Stimulated activated CD4-positive, alpha-beta T cell treated with anti-CD3 and anti-CD28 coated beads, Interleukin-4, amount 100 ng/mL, for 24 hours (primary cell): ENCODE data around the gene GABBR2.
"Not testable (repeated sequence)": the region's sequence is repeated elsewhere in the genome, so short reads cannot be mapped to it uniquely, and the experiment has no call there.

ENCODE experiments used
- DNase-seq: peaks from one replicate; pipeline ENCODE4 v3.0.0-alpha.2; 2020

The GABBR2 gene

DNA sequence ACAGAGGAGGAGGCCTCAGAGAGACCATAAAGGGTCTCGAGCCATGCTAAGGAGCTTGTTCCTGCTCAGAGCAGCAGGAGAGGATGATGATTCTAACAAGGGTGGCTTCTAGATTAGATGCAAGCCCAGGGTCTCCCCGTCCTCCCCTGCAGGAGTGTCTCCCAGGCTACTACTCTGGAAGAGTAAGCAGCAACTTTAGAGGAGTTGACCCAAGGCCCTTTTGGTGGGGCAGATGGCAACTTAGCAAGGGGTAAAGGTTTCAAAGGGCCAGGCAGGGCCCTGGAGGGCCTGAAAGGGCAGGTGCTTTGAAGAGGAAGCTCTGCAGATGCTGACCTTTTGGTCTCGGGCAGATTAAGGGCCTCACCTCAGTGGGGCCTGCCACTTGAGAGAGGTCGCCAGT, 174.9 kb downstream of the GABBR2 start:
- DNase-seq: no peak

GRCh38 chr9:98533132-98533531, 175.6 kb downstream of the GABBR2 start:
- no peak for DNase-seq

DNA sequence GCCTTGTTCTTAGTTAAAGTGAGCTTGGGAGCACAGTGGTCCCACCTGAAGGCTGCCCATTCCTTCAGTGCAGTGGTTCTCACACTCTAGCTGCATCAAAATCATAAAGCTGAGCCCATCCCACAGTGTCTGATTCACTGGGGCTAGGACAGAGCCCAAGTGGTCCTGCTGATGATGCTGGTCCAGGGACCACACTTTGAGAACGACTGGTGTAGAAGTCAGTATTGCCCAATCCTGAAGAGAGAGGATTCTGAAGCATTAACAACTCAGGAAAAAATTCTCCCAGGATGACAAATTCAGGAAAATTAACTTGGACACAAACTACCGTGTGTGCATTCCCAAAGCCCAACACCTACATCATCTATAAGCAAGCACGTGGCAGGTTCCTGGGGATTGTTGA, 176.2 kb downstream of the GABBR2 start:
- DNase-seq: no peak

DNA sequence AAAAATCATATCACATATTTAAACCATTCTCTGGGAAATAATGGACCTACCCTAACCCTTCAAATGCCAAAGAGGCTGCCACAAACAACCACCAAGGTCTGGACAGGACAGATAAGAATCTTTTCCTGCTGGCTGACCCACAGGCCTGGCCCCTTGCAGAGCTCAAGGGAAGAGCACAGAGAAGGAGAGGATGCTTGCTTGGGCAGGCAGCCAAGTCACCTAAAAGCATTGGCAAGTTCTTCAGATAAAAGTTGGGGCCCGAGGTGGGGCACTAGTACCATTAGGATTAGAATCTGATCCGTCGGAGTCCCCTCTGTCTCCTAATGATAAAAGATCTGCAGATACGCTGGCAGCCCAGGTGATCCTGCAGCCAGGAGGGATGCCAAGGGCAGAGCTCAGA, 176.6 kb downstream of the GABBR2 start:
- DNase-seq: no peak

- no peak for DNase-seq
Observed at GRCh38 chr9:98530806-98531386, 177.8 kb downstream of the GABBR2 start.

GRCh38 chr9:98530275-98530674, 178.5 kb downstream of the GABBR2 start:
- DNase-seq: no peak

DNA sequence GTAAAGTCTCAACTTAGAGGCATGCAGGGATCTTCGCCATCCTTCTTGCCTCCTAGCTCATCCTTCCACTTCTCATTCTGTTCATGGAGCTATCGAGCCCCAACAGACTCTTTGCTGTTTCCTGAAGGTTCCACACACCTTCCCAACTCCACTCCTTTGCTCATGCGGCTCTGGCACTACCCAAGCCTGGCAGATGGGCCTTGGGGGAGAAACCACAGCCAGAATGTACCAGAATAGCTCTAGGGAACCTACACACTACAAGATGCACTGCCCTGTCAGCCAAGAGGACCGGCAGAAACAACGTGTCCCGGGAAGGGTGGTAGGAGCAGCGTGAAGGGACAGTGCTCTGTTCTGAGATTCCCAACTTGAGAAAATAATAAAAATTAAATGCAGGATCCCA, 178.9 kb downstream of the GABBR2 start:
- no peak for DNase-seq

DNA sequence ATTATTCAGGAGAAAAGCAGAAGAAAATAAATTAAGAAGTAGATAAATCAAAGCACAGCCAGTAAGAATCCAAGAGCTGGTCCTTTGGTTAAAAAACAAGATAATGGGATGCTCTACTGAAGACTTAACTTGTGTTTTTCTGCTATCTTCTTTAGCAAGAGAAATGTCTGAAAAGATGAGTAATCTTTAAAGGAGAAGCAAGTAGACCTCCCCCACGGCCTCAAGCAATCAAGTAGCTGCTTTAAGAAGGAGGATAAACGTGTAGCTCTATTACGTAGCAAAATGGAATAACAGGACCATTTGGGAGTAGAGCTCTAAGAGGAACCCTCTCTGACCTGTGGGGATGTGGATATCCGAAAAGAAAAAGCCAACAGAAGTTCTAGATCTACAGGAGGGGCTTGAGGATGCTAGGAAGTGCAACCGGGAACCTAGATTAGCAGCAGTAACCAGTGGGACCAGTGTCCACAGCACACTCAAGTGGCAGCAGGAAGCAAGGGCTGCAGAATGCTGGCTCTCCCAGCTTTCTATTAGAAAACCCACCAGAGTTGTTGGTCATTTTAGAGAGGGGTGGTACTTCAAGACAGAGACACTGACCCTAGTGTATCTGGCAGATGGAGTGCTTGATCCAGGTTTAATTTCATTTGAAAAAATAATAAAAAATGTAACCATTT, 185.4 kb downstream of the GABBR2 start:
- DNase-seq: no peak

DNA sequence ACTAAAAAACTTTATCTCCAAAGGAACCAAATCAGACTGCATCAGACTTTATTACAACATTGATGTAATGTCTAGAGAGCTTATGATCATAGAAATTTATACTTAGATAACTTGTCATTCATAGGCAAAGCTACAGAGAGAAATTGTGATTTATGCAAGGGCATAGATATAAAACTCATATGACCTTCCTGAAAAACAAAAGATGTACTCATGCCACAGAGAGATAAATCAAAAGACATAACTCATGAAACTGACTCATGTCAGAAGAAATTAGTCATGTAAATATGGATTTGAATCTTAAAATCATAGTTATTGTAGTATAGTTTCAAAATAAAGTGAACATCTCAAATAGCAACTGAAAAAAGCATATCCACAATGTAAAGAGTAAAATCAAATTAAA, 186.2 kb downstream of the GABBR2 start:
- DNase-seq: no peak

DNA sequence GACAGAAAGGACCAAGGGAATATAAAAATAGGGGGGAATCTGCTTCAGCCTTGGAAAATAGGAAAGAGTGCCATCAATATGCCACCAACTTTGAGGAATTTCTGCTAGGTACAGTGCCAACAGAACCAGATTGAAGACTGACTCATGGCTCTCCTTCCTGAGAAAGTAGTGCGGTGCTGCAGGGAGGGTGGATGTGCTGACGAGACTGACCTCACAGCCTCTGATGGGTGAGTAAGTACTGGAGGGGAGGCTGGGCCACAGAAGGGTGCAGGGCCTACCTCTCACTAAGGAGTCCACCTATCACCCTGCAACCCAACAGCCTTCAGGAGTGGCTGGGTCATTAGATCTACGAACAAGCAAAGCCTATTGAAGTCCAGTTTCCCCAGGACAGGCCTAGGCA, 187.6 kb downstream of the GABBR2 start:
- DNase-seq: no peak

DNA sequence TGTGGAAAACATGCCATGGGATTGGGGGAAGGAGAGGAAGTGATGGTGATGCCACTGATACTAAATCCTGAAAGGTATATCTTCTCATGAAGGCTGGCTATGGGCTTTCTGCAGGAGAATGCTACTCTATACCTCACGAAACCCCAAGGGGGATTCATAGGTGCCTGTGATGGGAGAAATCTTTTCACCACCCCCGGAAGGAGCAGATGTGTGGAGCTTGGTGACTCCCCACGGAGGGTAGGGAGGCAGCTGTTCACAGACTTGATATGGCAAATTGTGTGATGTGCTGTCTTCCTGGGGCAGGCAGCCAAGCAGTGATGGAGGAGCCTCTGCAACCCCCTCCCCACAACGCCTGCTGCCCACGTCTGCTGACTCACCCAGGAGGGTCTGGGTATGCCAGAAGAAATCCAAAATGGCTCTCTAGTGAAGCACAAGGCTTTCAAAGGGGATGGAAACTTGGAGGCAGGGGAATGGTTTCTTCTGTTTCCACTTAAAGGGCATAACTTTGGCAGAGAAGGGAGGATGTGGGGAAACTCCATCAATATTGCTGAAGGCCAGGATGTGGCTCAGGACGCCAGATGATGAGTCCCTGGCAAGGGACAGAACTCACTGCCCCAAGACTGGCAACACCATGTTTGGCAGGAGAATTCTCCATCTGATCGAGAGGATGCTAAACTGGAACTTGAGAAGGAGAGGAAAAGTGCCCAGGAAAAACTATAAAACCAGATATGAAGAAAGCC, 188.3 kb downstream of the GABBR2 start:
- no peak for DNase-seq

- no peak for DNase-seq
Observed at GRCh38 chr9:98519641-98520040, 189.1 kb downstream of the GABBR2 start.

DNA sequence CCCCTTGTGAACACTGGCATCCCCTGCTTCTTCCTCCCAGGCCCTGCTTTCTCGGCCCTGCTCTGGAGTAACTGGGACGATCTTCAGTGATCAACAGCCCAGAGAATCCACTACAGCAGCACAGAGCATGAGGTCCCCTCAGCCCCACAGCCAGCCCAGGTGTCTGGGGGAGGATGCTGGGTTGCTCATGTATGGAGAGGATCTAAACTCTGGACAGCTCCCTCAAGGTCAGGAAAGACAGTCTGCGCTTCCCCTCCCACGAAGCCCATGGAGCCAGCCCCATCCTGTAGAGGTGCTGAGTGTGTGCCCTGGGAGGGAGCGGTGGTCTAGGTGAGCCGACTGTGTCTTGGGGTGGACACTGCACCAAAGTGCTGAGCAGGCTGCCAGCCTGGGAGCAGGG, 190.2 kb downstream of the GABBR2 start:
- DNase-seq: no peak

DNA sequence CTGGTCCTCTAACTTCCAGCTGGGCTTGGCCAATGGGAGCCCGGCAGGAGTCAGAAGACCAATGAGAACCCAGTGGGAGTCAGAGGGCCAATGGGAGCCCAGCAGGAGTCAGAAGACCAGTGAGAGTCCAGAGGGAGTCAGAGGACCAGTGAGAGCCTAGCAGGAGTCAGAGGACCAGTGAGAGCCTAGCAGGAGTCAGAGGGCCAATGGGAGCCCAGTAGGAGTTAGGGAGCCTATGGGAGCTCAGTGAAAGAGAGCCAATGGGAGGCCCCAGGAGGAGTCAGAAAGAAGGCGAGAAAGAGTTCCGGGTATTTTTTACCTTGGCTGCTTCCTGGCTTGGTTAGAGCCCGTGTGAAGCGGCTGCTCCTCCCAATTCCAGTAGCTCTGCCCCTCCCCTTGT, 191.0 kb downstream of the GABBR2 start:
- no peak for DNase-seq

- no peak for DNase-seq
Observed at GRCh38 chr9:98516897-98517503, 191.7 kb downstream of the GABBR2 start.

- no peak for DNase-seq
Observed at GRCh38 chr9:98516205-98516896, 192.4 kb downstream of the GABBR2 start.

- DNase-seq: no peak
Observed at GRCh38 chr9:98515506-98516204, 193.1 kb downstream of the GABBR2 start.

- DNase-seq: no peak
Observed at GRCh38 chr9:98514841-98515240, 193.9 kb downstream of the GABBR2 start.

DNA sequence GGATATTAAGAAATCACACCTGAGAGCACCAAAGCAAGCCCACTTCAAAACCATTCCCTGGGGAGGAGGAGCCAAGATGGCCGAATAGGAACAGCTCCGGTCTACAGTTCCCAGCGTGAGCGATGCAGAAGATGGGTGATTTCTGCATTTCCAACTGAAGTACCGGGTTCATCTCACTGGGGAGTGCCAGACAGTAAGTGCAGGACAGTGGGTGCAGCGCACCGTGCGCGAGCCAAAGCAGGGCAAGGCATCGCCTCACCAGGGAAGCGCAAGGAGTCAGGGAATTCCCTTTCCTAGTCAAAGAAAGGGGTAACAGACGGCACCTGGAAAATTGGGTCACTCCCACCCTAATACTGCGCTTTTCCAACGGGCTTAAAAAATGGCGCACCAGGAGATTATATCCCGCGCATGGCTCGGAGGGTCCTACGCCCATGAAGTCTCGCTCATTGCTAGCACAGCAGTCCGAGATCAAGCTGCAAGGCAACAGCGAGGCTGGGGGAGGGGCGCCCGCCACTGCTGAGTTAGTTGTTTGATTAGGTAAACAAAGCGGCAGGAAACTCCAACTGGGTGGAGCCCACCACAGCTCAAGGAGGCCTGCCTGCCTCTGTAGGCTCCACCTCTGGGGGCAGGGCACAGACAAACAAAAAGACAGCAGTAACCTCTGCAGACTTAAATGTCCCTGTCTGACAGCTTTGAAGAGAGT, 200.4 kb downstream of the GABBR2 start:
- not testable (repeated sequence) for DNase-seq

- DNase-seq: no peak
Observed at GRCh38 chr9:98506422-98507054, 202.2 kb downstream of the GABBR2 start.
